A673 (cell line): Measurements from ENCODE around the gene GINS1.

ENCODE experiments used
- EZH2 ChIP-seq: fragments of 200-600 bp; sonication (generic); IDR thresholded peaks from 2 replicates; pipeline ENCODE4 v1.6.1; 2017; ENCODE audit warnings: borderline replicate concordance, low read depth, mild to moderate bottlenecking, mixed read lengths, antibody characterized with exemption, low read length; ENCODE audit not compliant: poor library complexity, severe bottlenecking
- TF ChIP-seq, protein P1 (sequence below): fragments of 300-800, 200-600 bp; sonication (generic); conservative IDR thresholded peaks from 2 replicates; pipeline ENCODE4 v1.5.1; 2017; ENCODE audit warnings: low read depth, mild to moderate bottlenecking, antibody characterized with exemption, low read length, moderate library complexity, mixed read lengths

DNA sequence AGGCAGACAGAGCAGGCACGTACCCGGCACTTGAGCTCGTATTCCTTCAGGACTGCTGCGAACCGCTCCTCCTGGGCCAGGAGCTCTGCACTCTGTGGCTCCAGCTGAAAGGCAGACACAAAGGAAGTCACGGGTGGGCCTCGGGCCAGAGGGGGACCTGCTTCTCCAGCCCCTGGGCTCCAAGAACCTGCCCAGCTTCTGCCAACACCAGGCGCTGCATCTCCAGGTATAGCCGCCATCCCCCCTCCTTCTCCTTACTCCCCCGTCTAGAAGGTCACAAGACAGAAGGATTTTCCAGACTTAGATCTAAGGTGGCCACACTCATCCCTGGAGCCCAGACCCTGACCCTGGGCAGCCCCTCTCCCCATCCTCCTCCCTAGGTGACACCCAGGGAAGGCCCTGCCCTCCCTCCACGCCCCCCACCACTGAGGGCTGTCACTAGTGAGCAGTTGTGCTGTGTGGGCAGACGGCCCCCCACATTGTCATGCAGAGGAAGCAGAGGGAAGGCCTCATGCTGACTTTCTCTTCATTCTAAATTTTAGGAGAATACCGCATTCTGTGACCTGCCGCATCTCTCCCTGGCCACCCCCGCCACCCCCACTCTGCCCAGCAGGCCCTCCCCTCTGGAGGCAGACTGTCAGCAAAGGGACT is 81.9 kb downstream of the GINS1 start:
- TF ChIP-seq, protein P1, sequence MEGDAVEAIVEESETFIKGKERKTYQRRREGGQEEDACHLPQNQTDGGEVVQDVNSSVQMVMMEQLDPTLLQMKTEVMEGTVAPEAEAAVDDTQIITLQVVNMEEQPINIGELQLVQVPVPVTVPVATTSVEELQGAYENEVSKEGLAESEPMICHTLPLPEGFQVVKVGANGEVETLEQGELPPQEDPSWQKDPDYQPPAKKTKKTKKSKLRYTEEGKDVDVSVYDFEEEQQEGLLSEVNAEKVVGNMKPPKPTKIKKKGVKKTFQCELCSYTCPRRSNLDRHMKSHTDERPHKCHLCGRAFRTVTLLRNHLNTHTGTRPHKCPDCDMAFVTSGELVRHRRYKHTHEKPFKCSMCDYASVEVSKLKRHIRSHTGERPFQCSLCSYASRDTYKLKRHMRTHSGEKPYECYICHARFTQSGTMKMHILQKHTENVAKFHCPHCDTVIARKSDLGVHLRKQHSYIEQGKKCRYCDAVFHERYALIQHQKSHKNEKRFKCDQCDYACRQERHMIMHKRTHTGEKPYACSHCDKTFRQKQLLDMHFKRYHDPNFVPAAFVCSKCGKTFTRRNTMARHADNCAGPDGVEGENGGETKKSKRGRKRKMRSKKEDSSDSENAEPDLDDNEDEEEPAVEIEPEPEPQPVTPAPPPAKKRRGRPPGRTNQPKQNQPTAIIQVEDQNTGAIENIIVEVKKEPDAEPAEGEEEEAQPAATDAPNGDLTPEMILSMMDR, result no peak
- TF ChIP-seq EZH2, result no peak
